GM12801 (cell line): ENCODE measurements around the gene ZNF791.

Source experiments
- CTCF ChIP-seq: IDR thresholded peaks from one replicate; pipeline ENCODE4 v1.5.1; 2011; ENCODE audit warnings: control low read depth; ENCODE audit not compliant: insufficient read length; ENCODE audit errors: extremely low read depth

ZNF791 gene

DNA sequence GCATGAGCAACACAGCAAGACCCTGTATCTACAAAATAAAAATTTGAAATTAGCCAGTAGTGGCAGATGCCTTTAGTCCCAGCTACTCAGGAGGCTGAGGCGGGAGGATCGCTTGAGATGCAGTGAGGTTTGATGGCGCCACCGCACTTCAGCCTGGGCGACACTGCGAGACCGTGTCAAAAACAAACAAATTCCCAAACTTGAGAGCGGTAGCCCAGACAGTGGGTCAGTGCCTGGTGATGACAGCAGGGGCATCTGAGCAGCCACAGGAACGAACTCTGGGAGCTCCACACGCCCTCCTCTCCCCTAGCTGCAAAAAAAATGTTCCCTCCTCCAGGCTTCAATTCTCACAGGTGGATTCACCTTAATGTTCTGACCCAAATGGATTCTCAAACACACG, 14.2 kb upstream of the ZNF791 start:
- TF ChIP-seq CTCF: no peak

GRCh38 chr19:12596927-12597548, 13.7 kb upstream of the ZNF791 start:
- TF ChIP-seq CTCF: no peak

GRCh38 chr19:12597594-12597993, 13.1 kb upstream of the ZNF791 start:
- TF ChIP-seq CTCF: no peak

DNA sequence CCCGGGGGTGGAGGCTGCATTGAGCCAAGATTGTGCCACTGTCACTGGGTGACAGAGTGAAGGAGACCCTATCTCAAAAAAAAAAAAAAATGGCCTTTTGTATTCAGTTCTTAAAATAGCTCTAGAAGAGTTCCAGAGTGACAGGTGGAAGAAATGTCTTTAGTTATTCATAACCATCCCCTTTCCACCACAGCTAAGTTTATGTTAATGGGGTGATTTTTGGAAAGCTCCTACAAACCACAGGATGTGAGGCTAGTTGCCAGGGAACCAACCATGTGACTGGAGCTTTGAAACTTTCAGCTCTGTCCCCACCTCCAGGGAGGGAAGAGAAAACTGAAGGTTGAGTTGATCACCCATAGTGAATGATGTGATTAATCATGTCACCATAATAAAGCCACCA, 7.0 kb upstream of the ZNF791 start:
- TF ChIP-seq CTCF: no peak

GRCh38 chr19:12606796-12607195, 3.9 kb upstream of the ZNF791 start:
- TF ChIP-seq CTCF: no peak

DNA sequence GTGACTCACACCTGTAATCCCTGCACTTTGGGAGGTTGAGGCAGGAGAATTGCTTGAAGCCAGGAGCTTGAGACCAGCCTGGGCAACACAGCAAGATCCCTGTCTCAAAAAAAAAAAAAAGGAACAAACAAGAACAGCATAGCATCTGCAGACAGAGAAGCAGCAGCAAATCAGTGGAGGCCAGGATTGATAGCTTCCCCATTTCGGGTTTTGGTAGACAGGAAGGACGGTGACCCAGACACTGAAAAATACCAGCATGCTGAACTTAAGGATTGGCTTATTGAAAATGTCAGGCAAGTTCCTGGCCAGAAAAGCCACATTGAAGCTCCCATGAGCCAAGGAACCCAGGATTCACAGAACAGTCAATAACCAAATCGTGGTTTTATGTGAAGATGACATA, 3.1 kb upstream of the ZNF791 start:
- TF ChIP-seq CTCF: no peak

DNA sequence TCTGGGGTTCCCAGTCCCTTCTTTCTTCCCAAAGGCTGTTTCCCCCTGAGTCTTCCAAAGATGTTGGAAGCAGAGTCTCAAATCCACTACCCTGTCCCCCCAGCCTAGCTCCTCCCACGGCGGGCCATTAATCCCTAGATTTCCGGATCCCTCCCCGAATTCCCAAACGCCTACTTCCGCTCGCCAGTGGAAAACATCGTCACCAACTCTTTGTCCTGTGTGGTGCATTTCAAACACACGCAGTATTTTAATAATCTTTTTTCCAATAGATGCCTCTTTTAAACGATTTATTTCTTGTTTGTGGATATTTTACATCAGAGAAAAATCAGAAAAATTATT, 610 bp downstream of the ZNF791 start:
- TF ChIP-seq CTCF: no peak

DNA sequence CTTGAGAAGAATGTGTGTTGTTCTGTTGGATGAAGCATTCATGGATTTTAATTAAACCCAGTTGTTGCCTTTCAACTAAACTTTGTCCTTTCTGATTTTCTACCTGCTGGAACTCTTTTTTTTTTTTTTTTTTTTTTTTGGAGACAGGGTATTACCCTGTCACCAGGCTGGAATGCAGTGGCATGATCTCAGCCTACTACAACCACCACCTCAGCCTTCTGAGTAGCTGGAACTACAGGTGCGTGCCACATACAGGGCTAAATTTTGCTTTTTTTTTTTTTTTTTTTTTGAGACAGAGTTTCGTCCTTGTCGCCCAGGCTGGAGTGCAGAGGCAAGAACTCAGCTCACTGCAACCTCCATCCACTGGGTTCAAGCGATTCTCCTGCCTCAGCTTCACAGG, 6.9 kb downstream of the ZNF791 start:
- TF ChIP-seq CTCF: no peak
